PC-3 (cell line): ENCODE measurements around the gene ZNF324. TPM values are rescaled to one million over a fixed set of nuclear protein-coding genes. Genes with fewer than 3 reads are reported as not detected.
A peak's percentile ranks its signal among the peaks of the same experiment; 100 is the strongest.
"Not testable (repeated sequence)": the region's sequence is repeated elsewhere in the genome, so short reads cannot be mapped to it uniquely, and the experiment has no call there.

Experiments
- ATAC-seq: fragments of 200-7000 bp; cut with Tn5 transposase; 2 replicates; pipeline ENCODE4 v1.9.1; 2020; ENCODE audit warnings: mild to moderate bottlenecking, moderate library complexity
- BruUV-seq: library from RNA; stranded (reverse); fragments of 400-500 nt; replicated peaks from 2 replicates; lab custom pipeline; 2021; lab: Mats Ljungman, UMichigan
- CTCF ChIA-PET: fragments of 300-600 bp; sonication (Branson Sonifier 250); formaldehyde crosslinking; loops from one replicate; lab custom pipeline; 2022; ENCODE audit warnings: antibody characterized with exemption; lab: Charles Lee
- POLR2A ChIA-PET: fragments of 300-600 bp; sonication (Branson Sonifier 250); formaldehyde crosslinking; loops from one replicate; lab custom pipeline; 2022; ENCODE audit warnings: antibody characterized with exemption; ENCODE audit not compliant: unreplicated experiment; lab: Charles Lee
- DNase-seq: peaks from one replicate; pipeline ENCODE4 v3.0.0-alpha.2; 2015
- H2AFZ ChIP-seq: fragments of 300-600 bp; sonication (generic); 2 replicates; pipeline ENCODE4 v1.6.0; 2016; ENCODE audit warnings: antibody characterized with exemption, low read length
- H3F3A ChIP-seq: fragments of 300-600 bp; sonication (generic); one replicate; pipeline ENCODE4 v1.6.0; 2017; ENCODE audit warnings: antibody characterized with exemption, low read length, control low read depth, mild to moderate bottlenecking; ENCODE audit not compliant: unreplicated experiment
- H3K27ac ChIP-seq: fragments of 300-600 bp; sonication (generic); 2 replicates; pipeline ENCODE4 v1.5.1; 2016; ENCODE audit warnings: mild to moderate bottlenecking, low read length
- H3K27me3 ChIP-seq: fragments of 300-600 bp; sonication (generic); 2 replicates; pipeline ENCODE4 v1.6.1; 2016; ENCODE audit warnings: low read length, mixed read lengths
- H3K36me3 ChIP-seq: fragments of 300-600 bp; sonication (generic); 2 replicates; pipeline ENCODE4 v1.6.1; 2016; ENCODE audit warnings: low read depth, mixed run types, low read length, mixed read lengths
- H3K4me1 ChIP-seq: fragments of 300-600 bp; sonication (generic); 2 replicates; pipeline ENCODE4 v1.5.1; 2016; ENCODE audit warnings: low read length; ENCODE audit not compliant: insufficient read depth
- H3K4me2 ChIP-seq: fragments of 300-600 bp; sonication (generic); 2 replicates; pipeline ENCODE4 v1.6.0; 2016; ENCODE audit warnings: low read length
- H3K4me3 ChIP-seq: fragments of 300-600 bp; sonication (generic); 2 replicates; pipeline ENCODE4 v1.5.1; 2016; ENCODE audit warnings: mild to moderate bottlenecking, low read length, mixed read lengths
- H3K79me2 ChIP-seq: fragments of 300-600 bp; sonication (generic); 2 replicates; pipeline ENCODE4 v1.6.1; 2017; ENCODE audit warnings: low read length, mixed read lengths
- H3K9ac ChIP-seq: fragments of 300-600 bp; sonication (generic); 2 replicates; pipeline ENCODE4 v1.6.0; 2016; ENCODE audit warnings: mild to moderate bottlenecking, low read length
- H3K9me2 ChIP-seq: fragments of 300-600 bp; sonication (generic); replicated peaks from 2 replicates; pipeline ENCODE4 v1.6.1; 2016; ENCODE audit warnings: mixed run types, low read length, mixed read lengths
- H3K9me3 ChIP-seq: fragments of 300-600 bp; sonication (generic); 2 replicates; pipeline ENCODE4 v1.6.1; 2016; ENCODE audit warnings: low read length, mixed read lengths
- H4K20me1 ChIP-seq: fragments of 300-600 bp; sonication (generic); 2 replicates; pipeline ENCODE4 v1.6.1; 2016; ENCODE audit warnings: low read length, mixed read lengths
- CTCF ChIP-seq: fragments of 300-600 bp; sonication (generic); conservative IDR thresholded peaks from 2 replicates; pipeline ENCODE4 v1.5.1; 2017; ENCODE audit warnings: antibody characterized with exemption, low read depth, mild to moderate bottlenecking, low read length
- EZH2 ChIP-seq: fragments of 300-600 bp; sonication (generic); IDR thresholded peaks from one replicate; pipeline ENCODE4 v1.6.1; 2017; ENCODE audit warnings: antibody characterized with exemption, mild to moderate bottlenecking, low read length; ENCODE audit not compliant: unreplicated experiment
- EZH2phosphoT487 ChIP-seq: fragments of 300-600 bp; sonication (generic); IDR thresholded peaks from 2 replicates; pipeline ENCODE4 v1.6.1; 2018; ENCODE audit warnings: mild to moderate bottlenecking, antibody characterized with exemption, low read length, borderline replicate concordance
- intact Hi-C: fragments of 100-400 bp; cut with micrococcal nuclease; formaldehyde crosslinking; loops from 2 replicates; pipeline ENCODE4 v1.9.0; 2023
- total RNA-seq: library from RNA; depleted of rRNA; stranded (reverse); fragments of >200 nt; gene quantifications from 2 replicates; pipeline ENCODE4 v1.2.3, GENCODE V29; 2014

ZNF324 gene
- total RNA-seq, 1 experiment from 2014 or later: 15.9 TPM

- no peaks in the 10 kb centered on the region for H3K9me3 ChIP-seq
- H3K9ac ChIP-seq: no peak overlapping the region
- no peaks in the 10 kb centered on the region for H3F3A ChIP-seq
- ATAC-seq (no peak), DNase-seq (no peak)
- no TSS peak for BruUV-seq
- no peaks in the 10 kb centered on the region for H3K9me2 ChIP-seq
- CTCF ChIA-PET: no interaction called here
- H4K20me1 ChIP-seq: no peaks in the 10 kb centered on the region
- no peaks in the 10 kb centered on the region for H3K79me2 ChIP-seq
- H2AFZ ChIP-seq: no peak overlapping the region
- intact Hi-C loops: no loop called here
- no peak overlapping the region for H3K4me2 ChIP-seq
- peaks cover 4% of the 10 kb centered on the region; the same call in 1 of the 2 replicates for H3K36me3 ChIP-seq
- TF ChIP-seq EZH2phosphoT487 (no peak), CTCF (no peak), EZH2 (no peak)
- no peaks in the 10 kb centered on the region for H3K27me3 ChIP-seq
- H3K4me1 ChIP-seq: no peaks in the 10 kb centered on the region
- H3K4me3 ChIP-seq: no peak overlapping the region
- no peak overlapping the region for H3K27ac ChIP-seq
- POLR2A ChIA-PET: no interaction called here
Measured at GRCh38 chr19:58482372-58482771, 15.5 kb downstream of the ZNF324 start.

- Histone ChIP-seq H4K20me1 (no peaks in the 10 kb centered on the region), H2AFZ (no peak overlapping the region), H3K9me2 (no peaks in the 10 kb centered on the region), H3K9me3 (no peaks in the 10 kb centered on the region), H3K79me2 (no peaks in the 10 kb centered on the region), H3K9ac (no peak overlapping the region), H3K4me2 (no peak overlapping the region), H3K4me1 (no peaks in the 10 kb centered on the region), H3F3A (no peaks in the 10 kb centered on the region), H3K36me3 (peaks cover 4% of the 10 kb centered on the region; the same call in 1 of the 2 replicates), H3K4me3 (no peak overlapping the region), H3K27me3 (no peaks in the 10 kb centered on the region), H3K27ac (no peak overlapping the region)
- no peak for DNase-seq
- ATAC-seq: peak; percentile 56
- intact Hi-C loops: no loop called here
- TF ChIP-seq CTCF: no peak
- no peak for TF ChIP-seq EZH2phosphoT487
- no peak for TF ChIP-seq EZH2
- ChIA-PET POLR2A (no interaction called here), CTCF (no interaction called here)
- no TSS peak for BruUV-seq
Measured at GRCh38 chr19:58483776-58484175, 16.9 kb downstream of the ZNF324 start.

GRCh38 chr19:58484349-58484748, 17.5 kb downstream of the ZNF324 start:
- H3F3A ChIP-seq, H3K4me3 ChIP-seq, H3K9me2 ChIP-seq, H3K27ac ChIP-seq, H3K79me2 ChIP-seq, H3K4me1 ChIP-seq, H3K4me2 ChIP-seq, H2AFZ ChIP-seq, DNase-seq, H3K36me3 ChIP-seq, intact Hi-C loops, H3K9me3 ChIP-seq, H3K9ac ChIP-seq, BruUV-seq, CTCF ChIA-PET, H4K20me1 ChIP-seq, H3K27me3 ChIP-seq: not testable (repeated sequence)
- POLR2A ChIA-PET: interaction anchor here (0.6 kb wide), 1 partner anchor 91 kb away, joined by 8 read pairs; no protein-coding TSS in a partner anchor
- ATAC-seq: peak; percentile 28; the same call in 1 of the 2 replicates
